Measurements from ENCODE around the gene LBR.

LBR gene

GRCh38 chr1:225462714-225463574 is 35.1 kb upstream of the LBR start (continued):
- TF ChIP-seq ZBTB48 (tag by site-specific recombination; IDR thresholded peaks at IDR 0.05), result 0 out of 2 replicates have a peak, but pooled peaks have one; percentile 17
- TF ChIP-seq PRDM10 (tag by site-specific recombination; IDR thresholded peaks at IDR 0.05), result peak; percentile 99
- no peak for TF ChIP-seq KLF8 (tag by site-specific recombination; IDR thresholded peaks at IDR 0.05)
- TF ChIP-seq HOXD13 (CRISPR knock-in tag; IDR thresholded peaks at IDR 0.05; ENCODE audit: borderline replicate concordance), result no peak
- TF ChIP-seq FEZF1 (tag by site-specific recombination; IDR thresholded peaks at IDR 0.05), result peak; percentile 61
- TF ChIP-seq ZBTB21 (tag by site-specific recombination; IDR thresholded peaks at IDR 0.05), result peak; percentile 10; the same call in 1 of the 2 replicates
- TF ChIP-seq ZNF280C (tag by site-specific recombination; IDR thresholded peaks at IDR 0.05), result no peak
- no peak for TF ChIP-seq ZNF830 (tag by site-specific recombination; IDR thresholded peaks at IDR 0.05; ENCODE audit: low read depth)
- TF ChIP-seq ZNF548 (tag by site-specific recombination; IDR thresholded peaks at IDR 0.05), result no peak
- no peak for TF ChIP-seq ZNF214 (tag by site-specific recombination; IDR thresholded peaks at IDR 0.05; ENCODE audit: borderline replicate concordance)
- TF ChIP-seq GLIS2 (tag by site-specific recombination; IDR thresholded peaks at IDR 0.05), result peak; percentile 60
- no peak for TF ChIP-seq ZNF571 (tag by site-specific recombination; IDR thresholded peaks at IDR 0.05)
- TF ChIP-seq ZNF10 (tag by site-specific recombination; IDR thresholded peaks at IDR 0.05), result no peak
- no peak; the same call in 1 of the 2 replicates for TF ChIP-seq ZNF704 (tag by site-specific recombination; IDR thresholded peaks at IDR 0.05)
- TF ChIP-seq REST (tag by site-specific recombination; IDR thresholded peaks at IDR 0.05), result no peak
- TF ChIP-seq ZSCAN16 (tag by site-specific recombination; IDR thresholded peaks at IDR 0.05), result no peak
- 0 out of 2 replicates have a peak, but pooled peaks have one; percentile 40 for TF ChIP-seq ZNF501 (tag by site-specific recombination; IDR thresholded peaks at IDR 0.05)
- TF ChIP-seq ZNF324 (tag by site-specific recombination; IDR thresholded peaks at IDR 0.05), result 0 out of 2 replicates have a peak, but pooled peaks have one; percentile 13
- TF ChIP-seq ZNF362 (tag by site-specific recombination; IDR thresholded peaks at IDR 0.05), result no peak
- peak; percentile 82; the same call in 1 of the 2 replicates for TF ChIP-seq ZNF660 (tag by site-specific recombination; IDR thresholded peaks at IDR 0.05)
- TF ChIP-seq ZNF132 (tag by site-specific recombination; IDR thresholded peaks at IDR 0.05; ENCODE audit: borderline replicate concordance), result no peak
- TF ChIP-seq ZNF292 (tag by site-specific recombination; IDR thresholded peaks at IDR 0.05; ENCODE audit: borderline replicate concordance, low read depth), result no peak
- peak; percentile 40; the same call in 1 of the 2 replicates for TF ChIP-seq ZXDB (tag by site-specific recombination; IDR thresholded peaks at IDR 0.05)
- 0 out of 2 replicates have a peak, but pooled peaks have one; percentile 12 for TF ChIP-seq ZNF24 (tag by site-specific recombination; IDR thresholded peaks at IDR 0.05)
- TF ChIP-seq SP3 (tag by site-specific recombination; IDR thresholded peaks at IDR 0.05), result peak; percentile 61
- no peak for TF ChIP-seq ZNF529 (tag by site-specific recombination; IDR thresholded peaks at IDR 0.05; ENCODE audit: insufficient replicate concordance)
- TF ChIP-seq ZNF544 (tag by site-specific recombination; IDR thresholded peaks at IDR 0.05), result 0 out of 2 replicates have a peak, but pooled peaks have one; percentile 3
- TF ChIP-seq ZNF112 (tag by site-specific recombination; IDR thresholded peaks at IDR 0.05), result no peak

Data from HEK293 (cell line).